ENCODE data around the gene ZBTB20. TPM values are rescaled to one million over a fixed set of nuclear protein-coding genes. Genes with fewer than 3 reads are reported as not detected.

Gene ZBTB20
- total RNA-seq, 1 donor from 2014 or later = 23.5 TPM

DNA sequence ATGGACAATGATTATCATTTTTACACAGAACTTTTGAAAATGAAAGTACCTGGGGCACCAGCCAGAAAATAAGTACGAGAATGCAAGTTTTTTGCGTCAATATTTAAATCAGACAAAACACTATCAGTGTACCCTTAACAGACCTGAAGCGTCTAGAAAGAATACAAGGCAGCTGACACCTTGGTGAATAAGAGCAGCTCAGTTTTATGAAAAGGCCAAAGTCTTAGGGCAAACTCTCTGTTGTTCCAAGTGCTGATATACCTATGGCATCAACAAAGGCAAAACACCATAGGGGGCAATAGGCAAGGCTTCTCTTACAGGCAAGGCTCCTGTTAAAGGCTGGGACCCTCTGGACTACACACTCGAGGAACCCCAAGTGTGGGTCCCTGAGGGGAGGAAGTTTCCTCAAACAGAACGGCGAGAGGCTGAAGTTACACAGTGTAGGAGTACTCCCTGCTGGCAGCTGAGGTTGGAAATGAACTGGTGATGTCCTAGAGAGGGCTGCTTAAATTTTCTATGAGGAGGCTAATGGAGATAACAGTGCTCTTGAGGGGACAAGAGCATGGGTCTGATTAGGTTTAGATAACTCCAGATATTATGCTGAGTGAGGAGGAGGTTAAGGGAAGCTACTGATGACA is 562.2 kb downstream of the ZBTB20 start:
- Histone ChIP-seq H3K36me3 (ENCODE audit: control insufficient read depth in 3 of 3, insufficient read depth in 3 of 3, low read length in 3 of 3) (no peaks in the 10 kb centered on the region), H3K27me3 (ENCODE audit: control insufficient read depth in 3 of 3, insufficient read depth in 3 of 3, low read length in 3 of 3) (no peaks in the 10 kb centered on the region), H3K4me3 (ENCODE audit: low read length in 3 of 3) (peak overlapping the region; percentile 13 to 39 (median 30)), H3K9me3 (ENCODE audit: control insufficient read depth in 3 of 3, low read length in 3 of 3) (no peaks in the 10 kb centered on the region), H3K4me1 (ENCODE audit: control insufficient read depth in 3 of 3, insufficient read depth in 3 of 3, low read length in 3 of 3) (peaks cover 14 to 25% (median 14%) of the 10 kb centered on the region in 3 donors), H3K9ac (ENCODE audit: low read depth in 1 of 3, low read length in 3 of 3) (peak overlapping the region; percentile 25 to 35 (median 26)), H3K27ac (ENCODE audit: low read depth, low read length) (peak overlapping the region; percentile 55)

DNA sequence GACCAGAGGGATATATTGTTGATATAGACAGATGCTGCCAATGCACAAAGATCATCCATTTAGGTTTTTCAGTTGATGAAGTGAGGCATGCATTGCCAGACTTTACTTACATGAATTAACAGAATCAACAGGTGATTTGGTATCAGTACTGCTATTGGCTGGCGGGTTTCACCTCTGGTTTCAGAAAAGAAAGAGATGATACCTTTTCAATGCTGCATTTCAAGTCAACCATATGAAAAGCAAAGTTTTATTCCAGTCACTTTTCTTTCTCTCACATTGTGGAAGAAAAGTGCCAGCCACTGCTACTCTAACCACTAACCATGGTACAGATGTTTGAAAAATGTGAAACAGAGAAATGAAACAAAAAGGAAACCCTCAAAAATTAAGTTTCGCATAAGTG is 564.2 kb downstream of the ZBTB20 start:
- no peak overlapping the region for H3K27ac ChIP-seq (ENCODE audit: low read depth, low read length)

DNA sequence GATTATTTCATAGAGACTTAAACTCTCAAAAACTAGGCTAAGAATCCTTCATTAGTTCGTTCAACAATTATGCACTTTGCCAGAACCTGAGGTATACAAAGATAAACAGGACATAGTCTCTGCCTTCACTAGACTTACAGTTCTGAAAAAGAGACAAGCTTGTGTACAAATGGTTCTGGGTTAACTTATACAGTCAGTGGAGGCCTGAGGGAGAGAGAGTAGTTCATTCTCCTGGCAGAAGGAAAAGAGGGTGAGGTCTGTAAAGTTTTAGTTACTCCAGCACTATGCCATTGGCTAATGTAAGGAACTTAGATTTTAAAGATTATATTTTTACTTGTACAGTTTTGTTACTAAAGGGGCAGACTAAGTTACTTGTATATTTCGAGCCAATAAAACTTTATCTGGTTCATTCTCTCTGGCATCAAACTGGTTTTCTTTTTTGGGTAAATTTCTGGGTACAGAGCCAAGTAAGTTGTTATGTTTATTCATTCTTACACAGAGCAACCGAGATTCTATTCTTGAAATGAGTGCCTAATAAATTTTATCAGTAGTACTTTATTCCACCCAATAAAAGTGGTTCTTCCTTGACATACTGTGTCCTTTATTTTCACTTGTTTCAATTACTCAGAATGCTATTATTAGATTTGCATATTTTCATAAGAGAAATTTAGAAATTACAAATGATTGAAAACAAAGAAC is 574.6 kb downstream of the ZBTB20 start:
- Histone ChIP-seq H3K27ac (ENCODE audit: low read depth, low read length) (no peak overlapping the region), H3K4me3 (ENCODE audit: low read length in 3 of 3) (no peak overlapping the region), H3K27me3 (ENCODE audit: control insufficient read depth in 3 of 3, insufficient read depth in 3 of 3, low read length in 3 of 3) (no peaks in the 10 kb centered on the region), H3K9me3 (ENCODE audit: control insufficient read depth in 3 of 3, low read length in 3 of 3) (no peaks in the 10 kb centered on the region), H3K4me1 (ENCODE audit: control insufficient read depth in 3 of 3, insufficient read depth in 3 of 3, low read length in 3 of 3) (peaks cover 8 to 13% (median 12%) of the 10 kb centered on the region in 3 donors), H3K9ac (ENCODE audit: low read depth in 1 of 3, low read length in 3 of 3) (no peak overlapping the region), H3K36me3 (ENCODE audit: control insufficient read depth in 3 of 3, insufficient read depth in 3 of 3, low read length in 3 of 3) (no peaks in the 10 kb centered on the region)

More for the DNA sequence above, 564.2 kb downstream of the ZBTB20 start:
- Histone ChIP-seq H3K9me3 (ENCODE audit: control insufficient read depth in 3 of 3, low read length in 3 of 3) (no peaks in the 10 kb centered on the region), H3K4me1 (ENCODE audit: control insufficient read depth in 3 of 3, insufficient read depth in 3 of 3, low read length in 3 of 3) (peaks cover 14 to 22% (median 14%) of the 10 kb centered on the region in 3 donors), H3K9ac (ENCODE audit: low read depth in 1 of 3, low read length in 3 of 3) (no peak overlapping the region), H3K4me3 (ENCODE audit: low read length in 3 of 3) (no peak overlapping the region), H3K27me3 (ENCODE audit: control insufficient read depth in 3 of 3, insufficient read depth in 3 of 3, low read length in 3 of 3) (no peaks in the 10 kb centered on the region), H3K36me3 (ENCODE audit: control insufficient read depth in 3 of 3, insufficient read depth in 3 of 3, low read length in 3 of 3) (no peaks in the 10 kb centered on the region)

DNA sequence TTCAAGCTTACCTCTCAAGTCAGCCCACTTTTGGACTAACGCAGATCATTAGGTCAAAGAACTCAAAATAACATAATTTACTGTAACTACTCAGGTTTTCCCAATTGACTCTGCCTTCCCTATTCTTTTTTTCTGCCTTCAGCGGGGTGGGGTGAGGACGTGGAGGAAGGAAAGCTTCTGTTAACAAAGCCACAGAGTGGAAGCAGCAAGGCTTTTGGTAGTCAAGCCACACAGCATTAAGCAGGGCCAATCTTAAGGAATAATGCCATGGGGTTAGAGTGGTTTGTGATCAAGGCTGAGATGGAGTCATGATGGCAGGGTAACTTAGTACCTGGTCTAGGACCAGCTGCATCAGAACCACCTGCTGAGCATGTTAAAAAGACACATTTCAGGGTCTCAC is 575.7 kb downstream of the ZBTB20 start:
- no peaks in the 10 kb centered on the region for H3K9me3 ChIP-seq (ENCODE audit: control insufficient read depth in 3 of 3, low read length in 3 of 3)
- H3K36me3 ChIP-seq (ENCODE audit: control insufficient read depth in 3 of 3, insufficient read depth in 3 of 3, low read length in 3 of 3) = no peaks in the 10 kb centered on the region
- H3K27me3 ChIP-seq (ENCODE audit: control insufficient read depth in 3 of 3, insufficient read depth in 3 of 3, low read length in 3 of 3) = no peaks in the 10 kb centered on the region
- peaks cover 16 to 20% (median 19%) of the 10 kb centered on the region in 3 donors for H3K4me1 ChIP-seq (ENCODE audit: control insufficient read depth in 3 of 3, insufficient read depth in 3 of 3, low read length in 3 of 3)
- no peak overlapping the region for H3K27ac ChIP-seq (ENCODE audit: low read depth, low read length)
- H3K4me3 ChIP-seq (ENCODE audit: low read length in 3 of 3) = no peak overlapping the region
- no peak overlapping the region for H3K9ac ChIP-seq (ENCODE audit: low read depth in 1 of 3, low read length in 3 of 3)

- Histone ChIP-seq H3K36me3 (ENCODE audit: control insufficient read depth in 3 of 3, insufficient read depth in 3 of 3, low read length in 3 of 3) (no peaks in the 10 kb centered on the region), H3K4me3 (ENCODE audit: low read length in 3 of 3) (no peak overlapping the region), H3K9ac (ENCODE audit: low read depth in 1 of 3, low read length in 3 of 3) (no peak overlapping the region), H3K27ac (ENCODE audit: low read depth, low read length) (no peak overlapping the region), H3K9me3 (ENCODE audit: control insufficient read depth in 3 of 3, low read length in 3 of 3) (no peaks in the 10 kb centered on the region), H3K4me1 (ENCODE audit: control insufficient read depth in 3 of 3, insufficient read depth in 3 of 3, low read length in 3 of 3) (peaks cover 19 to 23% (median 22%) of the 10 kb centered on the region in 3 donors), H3K27me3 (ENCODE audit: control insufficient read depth in 3 of 3, insufficient read depth in 3 of 3, low read length in 3 of 3) (no peaks in the 10 kb centered on the region)
These were observed 577.9 kb downstream of the ZBTB20 start for GRCh38 chr3:114569186-114569585.

GRCh38 chr3:114567771-114568170 is 579.3 kb downstream of the ZBTB20 start:
- no peaks in the 10 kb centered on the region for H3K27me3 ChIP-seq (ENCODE audit: control insufficient read depth in 3 of 3, insufficient read depth in 3 of 3, low read length in 3 of 3)
- H3K9me3 ChIP-seq (ENCODE audit: control insufficient read depth in 3 of 3, low read length in 3 of 3) = no peaks in the 10 kb centered on the region
- H3K9ac ChIP-seq (ENCODE audit: low read depth in 1 of 3, low read length in 3 of 3) = no peak overlapping the region
- H3K4me3 ChIP-seq (ENCODE audit: low read length in 3 of 3) = no peak overlapping the region
- peaks cover 19 to 23% (median 22%) of the 10 kb centered on the region in 3 donors for H3K4me1 ChIP-seq (ENCODE audit: control insufficient read depth in 3 of 3, insufficient read depth in 3 of 3, low read length in 3 of 3)
- H3K27ac ChIP-seq (ENCODE audit: low read depth, low read length) = no peak overlapping the region
- H3K36me3 ChIP-seq (ENCODE audit: control insufficient read depth in 3 of 3, insufficient read depth in 3 of 3, low read length in 3 of 3) = no peaks in the 10 kb centered on the region

DNA sequence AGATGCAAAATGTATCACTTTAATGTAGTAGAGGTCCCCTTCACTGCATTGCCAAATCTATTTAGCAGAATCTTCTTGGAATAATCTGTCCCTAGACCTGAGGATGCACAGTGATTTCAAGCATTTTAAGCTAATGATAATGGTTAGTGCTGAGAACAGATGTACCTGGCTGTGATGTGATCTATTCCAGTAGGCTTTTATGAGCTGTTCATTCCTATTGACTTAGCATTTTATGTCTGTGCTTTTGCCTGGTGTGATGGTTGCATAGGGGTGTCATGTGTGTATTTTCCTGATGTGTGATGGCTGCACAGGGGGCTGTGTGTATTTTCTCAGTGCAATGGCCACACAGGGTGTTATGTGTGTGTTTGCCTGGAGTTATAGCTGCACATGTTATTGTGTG is 580.3 kb downstream of the ZBTB20 start:
- Histone ChIP-seq H3K27me3 (ENCODE audit: control insufficient read depth in 3 of 3, insufficient read depth in 3 of 3, low read length in 3 of 3) (no peaks in the 10 kb centered on the region), H3K9ac (ENCODE audit: low read depth in 1 of 3, low read length in 3 of 3) (no peak overlapping the region), H3K4me1 (ENCODE audit: control insufficient read depth in 3 of 3, insufficient read depth in 3 of 3, low read length in 3 of 3) (peaks cover 19 to 22% (median 21%) of the 10 kb centered on the region in 3 donors), H3K27ac (ENCODE audit: low read depth, low read length) (no peak overlapping the region), H3K36me3 (ENCODE audit: control insufficient read depth in 3 of 3, insufficient read depth in 3 of 3, low read length in 3 of 3) (no peaks in the 10 kb centered on the region), H3K4me3 (ENCODE audit: low read length in 3 of 3) (no peak overlapping the region), H3K9me3 (ENCODE audit: control insufficient read depth in 3 of 3, low read length in 3 of 3) (no peaks in the 10 kb centered on the region)

- peak overlapping the region; percentile 21 for H3K27ac ChIP-seq (ENCODE audit: low read depth, low read length)
- no peak overlapping the region for H3K9ac ChIP-seq (ENCODE audit: low read depth in 1 of 3, low read length in 3 of 3)
These were observed 580.8 kb downstream of the ZBTB20 start for GRCh38 chr3:114566162-114566755.

GRCh38 chr3:114565216-114565615 is 581.9 kb downstream of the ZBTB20 start:
- H3K9me3 ChIP-seq (ENCODE audit: control insufficient read depth in 3 of 3, low read length in 3 of 3) = no peaks in the 10 kb centered on the region
- no peak overlapping the region for H3K4me3 ChIP-seq (ENCODE audit: low read length in 3 of 3)
- H3K36me3 ChIP-seq (ENCODE audit: control insufficient read depth in 3 of 3, insufficient read depth in 3 of 3, low read length in 3 of 3) = no peaks in the 10 kb centered on the region
- no peak overlapping the region for H3K27ac ChIP-seq (ENCODE audit: low read depth, low read length)
- no peak overlapping the region for H3K9ac ChIP-seq (ENCODE audit: low read depth in 1 of 3, low read length in 3 of 3)
- no peaks in the 10 kb centered on the region for H3K27me3 ChIP-seq (ENCODE audit: control insufficient read depth in 3 of 3, insufficient read depth in 3 of 3, low read length in 3 of 3)
- H3K4me1 ChIP-seq (ENCODE audit: control insufficient read depth in 3 of 3, insufficient read depth in 3 of 3, low read length in 3 of 3) = peaks cover 13 to 15% (median 15%) of the 10 kb centered on the region in 3 donors

More at GRCh38 chr3:114566162-114566755, 580.8 kb downstream of the ZBTB20 start:
- H3K36me3 ChIP-seq (ENCODE audit: control insufficient read depth in 3 of 3, insufficient read depth in 3 of 3, low read length in 3 of 3) = no peaks in the 10 kb centered on the region
- no peaks in the 10 kb centered on the region for H3K9me3 ChIP-seq (ENCODE audit: control insufficient read depth in 3 of 3, low read length in 3 of 3)
- H3K27me3 ChIP-seq (ENCODE audit: control insufficient read depth in 3 of 3, insufficient read depth in 3 of 3, low read length in 3 of 3) = no peaks in the 10 kb centered on the region
- H3K4me3 ChIP-seq (ENCODE audit: low read length in 3 of 3) = no peak overlapping the region
- H3K4me1 ChIP-seq (ENCODE audit: control insufficient read depth in 3 of 3, insufficient read depth in 3 of 3, low read length in 3 of 3) = peaks cover 15 to 17% (median 17%) of the 10 kb centered on the region in 3 donors

GRCh38 chr3:114563720-114564119 is 583.4 kb downstream of the ZBTB20 start:
- no peaks in the 10 kb centered on the region for H3K9me3 ChIP-seq (ENCODE audit: control insufficient read depth in 3 of 3, low read length in 3 of 3)
- no peaks in the 10 kb centered on the region for H3K36me3 ChIP-seq (ENCODE audit: control insufficient read depth in 3 of 3, insufficient read depth in 3 of 3, low read length in 3 of 3)
- no peak overlapping the region for H3K9ac ChIP-seq (ENCODE audit: low read depth in 1 of 3, low read length in 3 of 3)
- H3K27me3 ChIP-seq (ENCODE audit: control insufficient read depth in 3 of 3, insufficient read depth in 3 of 3, low read length in 3 of 3) = no peaks in the 10 kb centered on the region
- no peak overlapping the region for H3K27ac ChIP-seq (ENCODE audit: low read depth, low read length)
- H3K4me3 ChIP-seq (ENCODE audit: low read length in 3 of 3) = no peak overlapping the region
- peaks cover 10 to 18% (median 15%) of the 10 kb centered on the region in 3 donors for H3K4me1 ChIP-seq (ENCODE audit: control insufficient read depth in 3 of 3, insufficient read depth in 3 of 3, low read length in 3 of 3)
